DOHH2 (cell line): ENCODE results near the gene MALT1.

Experiments
- CTCF ChIP-seq: fragments of 200-600 bp; sonication (generic); IDR thresholded peaks from one replicate; pipeline ENCODE4 v1.5.1; 2014; ENCODE audit warnings: antibody characterized with exemption, mild to moderate bottlenecking, low read depth, low read length; ENCODE audit not compliant: poor library complexity, severe bottlenecking
- EZH2phosphoT487 ChIP-seq: fragments of 200-600 bp; sonication (generic); IDR thresholded peaks from 2 replicates; pipeline ENCODE4 v1.6.1; 2017; ENCODE audit warnings: borderline replicate concordance, mild to moderate bottlenecking, antibody characterized with exemption, low read length, moderate library complexity, mixed read lengths

DNA sequence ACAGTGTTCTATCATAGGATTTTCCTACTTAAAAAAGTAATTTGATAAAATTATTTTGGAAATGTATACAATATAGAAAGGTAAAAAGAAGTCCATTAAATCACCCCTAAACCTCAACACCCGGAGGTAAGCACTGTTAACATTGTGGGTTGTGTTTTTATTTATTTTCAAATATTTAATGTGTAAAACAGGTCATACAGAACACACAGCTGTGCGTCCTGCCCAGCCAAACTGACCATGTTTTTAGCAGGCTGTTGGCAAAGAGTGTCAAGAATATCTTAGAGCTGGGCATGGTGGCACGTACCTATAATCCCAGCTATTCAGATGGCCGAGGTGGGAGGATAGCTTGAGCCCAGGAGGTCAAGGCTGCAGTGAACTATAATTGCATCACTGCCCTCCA is 114.6 kb downstream of the MALT1 start:
- no peak for TF ChIP-seq CTCF
- TF ChIP-seq EZH2phosphoT487: no peak
